ENCODE data around the gene HDAC4. TPM values are rescaled to one million over a fixed set of nuclear protein-coding genes. Genes with fewer than 3 reads are reported as not detected.

The HDAC4 gene
- total RNA-seq, 1 experiment from 2014 or later, result 32.0 TPM

DNA sequence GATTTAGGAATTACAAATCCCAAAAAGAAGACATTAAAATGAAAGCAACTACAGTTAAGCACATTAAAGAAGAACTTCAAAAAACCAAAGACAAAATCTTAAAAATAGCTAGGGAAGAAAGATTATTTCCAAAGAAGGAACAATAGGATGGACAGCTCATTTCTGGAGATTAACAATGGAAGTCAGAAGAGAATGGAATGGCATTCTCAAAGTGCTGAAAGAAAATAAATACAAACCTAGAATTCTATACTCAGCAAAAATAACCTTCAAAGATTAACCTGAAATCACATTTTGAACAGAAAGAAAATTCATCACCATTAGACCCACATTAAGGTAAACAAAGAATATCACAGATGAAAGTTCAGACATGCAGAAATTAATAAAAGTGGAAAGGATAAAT lies 229.2 kb downstream of the HDAC4 start:
- Histone ChIP-seq H2BK15ac (ENCODE audit: low read depth, low read length) (no peak overlapping the region), H3K23ac (ENCODE audit: insufficient read length, low read depth, low read length) (no peak overlapping the region), H4K91ac (ENCODE audit: insufficient read length, low read depth, low read length) (no peak overlapping the region), H3K4me2 (ENCODE audit: insufficient read depth, insufficient read length, low read length) (no peak overlapping the region), H3K56ac (ENCODE audit: insufficient read length, low read depth, low read length) (no peak overlapping the region), H3K18ac (ENCODE audit: insufficient read length, low read depth, low read length) (no peak overlapping the region), H3K9me3 (ENCODE audit: control insufficient read depth, low read depth, low read length) (peaks cover 5% of the 10 kb centered on the region), H2BK20ac (ENCODE audit: low read depth, low read length, poor library complexity, severe bottlenecking) (no peak overlapping the region), H3K79me1 (ENCODE audit: insufficient read depth, low read depth, low read length, poor library complexity, severe bottlenecking) (no peaks in the 10 kb centered on the region), H3K4ac (ENCODE audit: low read depth, low read length) (no peak overlapping the region), H3K14ac (ENCODE audit: insufficient read depth, low read length) (no peak overlapping the region), H2AFZ (ENCODE audit: low read length) (no peak overlapping the region), H3K27me3 (ENCODE audit: insufficient read depth, low read length) (no peaks in the 10 kb centered on the region), H2AK5ac (ENCODE audit: insufficient read length, low read length) (no peak overlapping the region), H3K27ac (ENCODE audit: insufficient read length, low read depth, low read length) (no peak overlapping the region), H3T11ph (ENCODE audit: low read length) (no peak overlapping the region), H4K5ac (ENCODE audit: insufficient read length, low read depth, low read length) (no peak overlapping the region), H4K8ac (replicated peaks; ENCODE audit: insufficient read length, low read depth, low read length) (no peak overlapping the region), H2BK12ac (ENCODE audit: insufficient read length, low read depth, low read length) (no peak overlapping the region), H3K23me2 (ENCODE audit: insufficient read length, low read depth, low read length, poor library complexity, severe bottlenecking) (no peaks in the 10 kb centered on the region), H3K4me1 (ENCODE audit: insufficient read depth, low read length) (no peaks in the 10 kb centered on the region), H3K79me2 (ENCODE audit: insufficient read depth, low read length) (no peaks in the 10 kb centered on the region), H2BK120ac (ENCODE audit: low read depth, low read length, poor library complexity, severe bottlenecking) (no peak overlapping the region), H3K9ac (ENCODE audit: extremely low read depth, insufficient read length, low read length) (no peak overlapping the region), H2BK5ac (ENCODE audit: insufficient read length, low read length) (no peak overlapping the region), H4K20me1 (ENCODE audit: control insufficient read depth, insufficient read depth, insufficient read length) (no peaks in the 10 kb centered on the region)
- H3K4me3 Mint-ChIP-seq, result no peak overlapping the region
- no peak for DNase-seq
- H3K4me1 Mint-ChIP-seq, result no peaks in the 10 kb centered on the region
- H3K27ac Mint-ChIP-seq, result no peak overlapping the region
- no peaks in the 10 kb centered on the region for H3K27me3 Mint-ChIP-seq (ENCODE audit: low read depth)
- TF ChIP-seq, protein P1, sequence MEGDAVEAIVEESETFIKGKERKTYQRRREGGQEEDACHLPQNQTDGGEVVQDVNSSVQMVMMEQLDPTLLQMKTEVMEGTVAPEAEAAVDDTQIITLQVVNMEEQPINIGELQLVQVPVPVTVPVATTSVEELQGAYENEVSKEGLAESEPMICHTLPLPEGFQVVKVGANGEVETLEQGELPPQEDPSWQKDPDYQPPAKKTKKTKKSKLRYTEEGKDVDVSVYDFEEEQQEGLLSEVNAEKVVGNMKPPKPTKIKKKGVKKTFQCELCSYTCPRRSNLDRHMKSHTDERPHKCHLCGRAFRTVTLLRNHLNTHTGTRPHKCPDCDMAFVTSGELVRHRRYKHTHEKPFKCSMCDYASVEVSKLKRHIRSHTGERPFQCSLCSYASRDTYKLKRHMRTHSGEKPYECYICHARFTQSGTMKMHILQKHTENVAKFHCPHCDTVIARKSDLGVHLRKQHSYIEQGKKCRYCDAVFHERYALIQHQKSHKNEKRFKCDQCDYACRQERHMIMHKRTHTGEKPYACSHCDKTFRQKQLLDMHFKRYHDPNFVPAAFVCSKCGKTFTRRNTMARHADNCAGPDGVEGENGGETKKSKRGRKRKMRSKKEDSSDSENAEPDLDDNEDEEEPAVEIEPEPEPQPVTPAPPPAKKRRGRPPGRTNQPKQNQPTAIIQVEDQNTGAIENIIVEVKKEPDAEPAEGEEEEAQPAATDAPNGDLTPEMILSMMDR (conservative IDR thresholded peaks at IDR 0.05), result no peak
- peaks cover 37 to 44% of the 10 kb centered on the region in 2 experiments for H3K9me3 Mint-ChIP-seq
- H3K36me3 Mint-ChIP-seq (ENCODE audit: insufficient read depth in 1 of 3, low read depth in 3 of 3), result peaks cover 51 to 54% (median 52%) of the 10 kb centered on the region in 3 experiments
